ENCODE measurements around the gene E2F1.

E2F1 gene

DNA sequence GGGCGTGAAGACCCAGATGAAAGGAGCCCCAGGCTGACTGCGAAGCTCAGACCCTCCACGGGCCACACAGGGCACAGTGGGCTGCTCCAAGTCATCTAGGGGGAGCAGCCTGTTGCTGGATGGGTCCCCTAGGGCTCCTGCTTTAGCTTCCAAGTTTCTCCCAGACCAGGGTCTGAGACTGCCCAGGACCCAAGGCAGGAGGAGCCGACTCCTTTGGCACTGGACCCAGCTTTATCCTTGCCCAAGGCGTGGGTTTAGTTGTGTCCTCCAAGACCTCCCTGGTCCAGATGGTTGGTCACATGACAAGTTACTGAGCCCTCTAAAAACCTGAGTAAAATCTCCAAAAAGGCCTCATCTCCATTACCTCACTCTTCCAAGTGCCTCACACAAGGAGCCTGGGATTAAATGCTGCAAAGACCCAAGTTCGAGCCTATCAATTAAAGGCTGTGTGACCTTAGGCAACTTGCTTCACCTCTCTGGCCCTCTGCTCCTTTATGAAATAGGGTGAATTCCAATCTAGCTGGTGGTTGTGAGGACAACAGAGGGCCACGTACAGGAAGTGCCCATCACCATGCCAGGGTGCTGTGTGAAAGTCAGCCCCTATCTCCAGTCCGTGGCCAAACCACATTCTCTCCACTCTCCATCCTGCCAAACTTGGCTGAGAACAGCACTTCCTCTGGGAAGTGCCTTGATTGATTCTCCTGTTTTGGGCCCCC is 14.5 kb downstream of the E2F1 start:
- no peak for DNase-seq (ENCODE audit: low spot score)

DNA sequence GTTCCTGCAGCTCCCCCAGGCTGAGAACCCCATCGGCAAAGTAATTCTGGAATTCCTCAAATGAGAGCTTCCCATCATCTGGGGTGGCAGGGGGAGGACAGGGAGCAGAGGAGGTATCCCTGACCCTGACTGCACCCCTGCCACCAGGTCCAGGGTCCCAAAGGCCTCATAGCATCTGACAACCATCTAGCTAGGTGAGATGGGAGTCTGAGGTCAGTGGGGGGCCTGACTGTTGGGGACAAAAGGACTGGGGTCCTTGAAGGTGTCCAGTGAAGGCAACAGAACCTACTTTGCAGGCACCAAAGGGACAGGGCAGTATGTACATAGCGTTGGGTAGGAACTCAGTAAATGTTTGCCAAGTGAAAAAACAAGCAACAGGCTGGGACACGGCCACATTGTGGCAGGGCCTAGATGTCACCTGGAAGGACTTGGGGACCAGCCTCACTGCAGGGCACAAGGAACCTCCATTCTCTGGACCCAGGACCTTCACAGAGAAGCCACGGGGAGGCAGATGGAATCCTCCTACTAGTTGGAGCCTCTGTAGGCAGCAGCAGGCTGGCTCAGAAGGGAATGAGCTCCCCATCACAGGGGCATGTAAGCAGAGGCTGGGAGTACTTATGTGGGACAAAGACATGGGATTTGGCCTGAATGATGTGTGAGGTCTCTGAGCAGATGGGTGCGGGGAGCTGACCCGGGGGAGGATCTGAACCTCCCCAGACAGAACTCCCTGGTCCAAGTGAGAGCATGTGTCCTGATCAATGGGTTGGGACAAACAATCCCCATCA is 15.3 kb downstream of the E2F1 start:
- no peak for DNase-seq (ENCODE audit: low spot score)

DNA sequence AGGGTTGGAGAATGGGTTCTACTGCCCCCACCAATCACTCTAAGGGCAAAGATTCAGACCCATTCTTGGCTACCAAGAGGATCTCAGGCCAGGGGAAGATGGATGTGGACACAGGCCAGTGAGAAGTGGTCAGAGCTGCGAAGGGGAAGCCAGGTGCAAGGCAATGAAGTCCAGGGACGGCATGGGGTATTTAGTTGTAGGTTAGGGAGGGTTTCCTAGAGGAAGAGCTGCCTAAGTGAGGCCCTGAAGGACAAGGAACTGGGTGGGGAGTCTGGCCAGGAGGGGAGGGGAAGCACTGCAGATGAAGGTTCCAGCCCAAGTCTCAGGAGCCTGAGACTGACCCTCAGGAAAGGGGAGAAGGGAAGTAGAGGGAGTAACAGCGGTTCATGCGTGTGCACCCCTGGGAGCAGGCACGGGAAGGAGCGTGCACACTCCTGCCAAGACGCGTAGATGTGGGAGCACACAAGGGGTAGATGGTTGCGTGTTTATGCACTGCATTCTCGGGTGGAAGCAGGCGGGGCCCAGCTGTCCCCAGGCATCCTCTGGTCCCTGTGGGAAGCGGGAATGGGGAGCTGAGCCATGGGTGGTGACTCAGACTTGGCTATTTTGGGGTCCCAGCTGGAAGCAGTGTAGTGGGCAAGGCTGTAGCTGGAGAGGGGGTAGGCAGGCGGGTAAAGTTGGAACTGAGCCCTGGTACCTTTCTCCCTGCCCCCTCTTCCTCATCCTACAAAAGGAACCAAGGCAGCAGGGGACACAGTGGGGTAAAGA is 16.1 kb downstream of the E2F1 start:
- DNase-seq (ENCODE audit: low spot score) = no peak

DNA sequence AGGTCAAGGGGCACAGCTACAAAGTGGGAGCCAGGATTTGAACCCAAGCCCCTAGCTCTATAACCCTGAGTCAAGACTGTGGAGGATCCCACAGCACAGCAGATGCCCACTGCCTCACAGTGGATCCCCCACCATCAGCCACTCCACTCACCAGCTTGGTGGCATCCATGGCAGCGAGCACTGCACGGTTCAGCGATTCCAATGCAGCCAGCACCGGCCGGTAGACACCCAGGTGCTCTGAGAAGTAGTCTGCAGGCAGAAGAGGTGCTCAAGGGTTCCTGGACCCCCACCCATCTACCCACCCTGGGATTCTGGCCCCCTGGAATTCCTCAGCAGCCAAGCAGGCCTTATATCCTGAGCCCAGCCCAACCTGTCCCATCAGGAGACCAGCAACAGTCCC is 17.0 kb downstream of the E2F1 start:
- DNase-seq (ENCODE audit: low spot score) = no peak

DNA sequence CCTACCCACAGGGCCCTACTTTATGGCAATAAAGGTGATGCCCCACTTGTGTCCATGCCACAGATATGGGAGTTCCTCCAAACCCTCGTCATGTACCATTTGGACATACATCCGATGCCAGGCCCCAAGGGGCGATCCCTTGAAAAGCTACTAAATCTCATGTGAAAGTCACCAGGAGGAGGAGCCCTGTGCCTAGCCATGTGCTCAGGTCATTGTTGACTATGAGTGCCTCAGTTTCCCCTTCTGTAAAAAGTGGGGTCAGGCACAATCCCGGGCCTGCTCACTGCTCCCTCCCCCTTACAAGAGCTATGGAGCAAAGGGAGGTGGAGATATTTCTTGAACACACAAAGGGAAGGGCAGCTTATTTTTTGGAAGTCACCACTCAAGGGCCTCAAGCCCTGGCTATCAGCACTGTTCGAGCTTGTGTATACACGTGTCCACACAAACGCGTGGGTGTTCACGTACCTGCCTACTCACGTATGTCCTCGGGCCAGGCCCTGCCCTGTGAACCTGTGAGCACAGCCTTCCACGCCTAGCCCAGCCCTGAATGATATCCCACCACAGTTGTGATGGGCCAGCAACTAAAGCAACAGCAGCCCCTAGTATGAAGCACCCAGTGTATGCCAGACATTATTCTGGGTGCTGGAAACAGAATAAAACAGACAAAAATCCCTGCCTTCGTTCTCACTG is 17.6 kb downstream of the E2F1 start:
- no peak for DNase-seq (ENCODE audit: low spot score)

DNA sequence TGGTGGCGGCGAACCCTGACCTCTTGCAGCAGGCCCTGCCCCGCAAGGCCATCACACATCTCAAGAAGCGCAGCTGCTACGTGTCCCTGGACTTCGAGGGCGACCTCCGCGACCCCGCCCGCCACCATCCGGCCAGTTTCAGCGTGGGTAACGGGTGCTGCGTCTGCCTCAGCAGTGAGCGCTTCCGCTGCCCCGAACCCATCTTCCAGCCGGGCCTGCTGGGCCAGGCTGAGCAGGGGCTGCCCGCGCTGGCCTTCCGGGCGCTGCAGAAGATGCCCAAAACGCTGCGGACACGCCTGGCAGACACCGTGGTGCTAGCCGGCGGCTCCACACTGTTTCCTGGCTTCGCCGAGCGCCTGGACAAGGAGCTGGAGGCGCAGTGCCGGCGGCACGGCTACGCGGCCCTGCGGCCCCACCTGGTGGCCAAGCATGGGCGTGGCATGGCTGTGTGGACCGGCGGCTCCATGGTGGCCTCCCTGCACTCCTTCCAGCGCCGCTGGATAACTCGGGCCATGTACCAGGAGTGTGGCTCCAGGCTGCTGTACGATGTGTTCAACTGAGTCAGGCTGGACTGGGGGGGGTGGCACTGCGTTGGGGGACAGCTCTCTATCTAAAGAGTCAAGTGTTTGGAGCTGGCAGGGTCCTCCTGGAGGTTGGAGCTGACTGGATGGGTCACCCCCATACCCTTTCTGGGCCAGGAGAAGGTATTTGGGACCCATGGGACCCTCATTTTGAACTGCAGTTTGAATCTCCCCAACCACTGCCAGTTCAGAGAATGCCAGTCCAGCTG is 18.3 kb downstream of the E2F1 start:
- peak; percentile 84 for DNase-seq (ENCODE audit: low spot score)

DNA sequence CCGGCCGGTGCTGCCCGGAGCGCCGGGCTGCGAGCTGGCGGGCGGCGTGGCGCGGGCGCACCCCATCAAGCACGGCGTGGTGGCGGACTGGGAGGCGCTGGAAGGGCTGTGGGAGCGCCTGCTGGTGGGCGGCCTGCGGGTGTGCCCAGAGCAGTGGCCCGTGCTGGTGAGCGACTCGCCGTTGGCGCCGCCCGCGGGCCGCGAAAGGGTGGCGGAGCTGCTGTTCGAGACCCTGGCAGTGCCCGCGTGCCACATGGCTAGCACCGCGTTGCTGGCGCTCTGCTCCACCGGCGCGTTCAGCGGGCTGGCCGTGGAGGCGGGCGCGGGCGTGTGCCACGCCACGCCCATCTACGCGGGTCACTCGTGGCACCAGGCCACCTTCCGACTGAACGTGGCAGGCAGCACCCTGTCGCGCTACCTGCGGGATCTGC is 18.9 kb downstream of the E2F1 start:
- DNase-seq (ENCODE audit: low spot score) = peak; percentile 62

DNA sequence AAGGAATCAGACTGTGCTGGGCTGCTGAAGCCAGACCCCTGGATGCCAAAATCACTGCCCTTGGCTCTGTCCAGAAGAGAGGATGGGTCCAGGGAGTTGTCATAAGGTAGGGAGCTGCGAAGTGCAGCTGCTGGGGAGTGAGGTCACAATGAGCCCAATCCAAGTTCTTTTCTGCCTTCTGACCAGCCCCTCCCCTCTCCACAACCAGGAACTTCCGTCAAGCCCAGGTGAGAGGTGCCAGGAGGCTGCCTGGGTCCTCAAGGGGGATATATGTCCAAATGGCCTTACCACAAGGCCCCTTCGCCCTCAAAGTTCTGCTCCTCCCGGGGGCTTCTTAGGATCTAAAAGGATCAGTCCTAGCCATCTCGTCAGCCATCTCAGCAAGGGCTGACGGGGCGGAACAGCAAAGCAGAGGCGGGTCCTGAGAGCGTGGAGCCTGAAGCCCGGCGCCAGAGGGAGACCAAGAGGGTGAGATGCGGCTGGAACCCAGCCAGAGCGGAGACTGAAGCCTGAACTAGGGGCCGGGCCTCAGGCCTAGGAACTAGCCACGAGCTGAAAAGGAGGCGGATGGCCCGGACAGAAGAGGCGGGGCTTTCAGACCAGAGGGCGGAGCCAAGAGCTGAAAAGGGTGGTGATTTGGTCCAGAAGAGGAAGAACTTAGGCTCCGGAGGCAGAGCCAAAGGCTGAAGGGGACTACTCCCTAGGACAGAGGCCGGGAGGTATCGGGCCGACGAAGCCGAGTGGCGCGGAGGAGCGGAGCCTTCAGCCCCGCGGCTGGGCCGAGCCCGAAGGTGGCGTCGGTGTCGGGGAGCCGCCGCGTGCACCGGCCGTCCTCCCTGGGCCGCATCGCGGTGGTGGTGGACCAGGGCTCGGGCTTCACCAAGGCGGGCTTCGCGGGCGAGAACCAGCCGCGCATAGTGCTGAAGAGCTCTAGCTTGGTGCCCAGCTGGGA is 19.6 kb downstream of the E2F1 start, which contains the start of gene ACTL10:
TSS of gene ACTL10 (plus strand) at position 651 of the 952 bp plus-strand sequence. CDS start 555 bp downstream, outside the sequence.
- DNase-seq (ENCODE audit: low spot score) = peak; percentile 99

DNA sequence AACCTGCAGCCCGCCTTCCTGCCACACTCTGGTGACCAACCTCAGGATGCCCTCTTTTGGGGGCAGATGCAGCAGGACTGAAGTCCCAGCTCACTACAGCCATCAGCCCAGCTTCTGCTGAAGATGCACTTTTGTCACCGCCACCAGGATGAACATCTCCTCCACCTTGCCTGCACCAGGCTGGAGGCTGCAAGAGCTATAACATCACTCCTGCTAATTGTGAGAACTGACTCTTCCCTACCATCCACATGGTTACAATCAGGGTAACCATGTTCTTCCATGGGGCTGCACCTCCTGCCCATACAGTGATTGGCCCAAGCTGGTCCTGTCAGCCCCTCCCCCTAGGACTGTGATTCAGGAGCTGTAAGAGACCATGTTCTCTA is 21.4 kb downstream of the E2F1 start:
- DNase-seq (ENCODE audit: low spot score) = no peak

DNA sequence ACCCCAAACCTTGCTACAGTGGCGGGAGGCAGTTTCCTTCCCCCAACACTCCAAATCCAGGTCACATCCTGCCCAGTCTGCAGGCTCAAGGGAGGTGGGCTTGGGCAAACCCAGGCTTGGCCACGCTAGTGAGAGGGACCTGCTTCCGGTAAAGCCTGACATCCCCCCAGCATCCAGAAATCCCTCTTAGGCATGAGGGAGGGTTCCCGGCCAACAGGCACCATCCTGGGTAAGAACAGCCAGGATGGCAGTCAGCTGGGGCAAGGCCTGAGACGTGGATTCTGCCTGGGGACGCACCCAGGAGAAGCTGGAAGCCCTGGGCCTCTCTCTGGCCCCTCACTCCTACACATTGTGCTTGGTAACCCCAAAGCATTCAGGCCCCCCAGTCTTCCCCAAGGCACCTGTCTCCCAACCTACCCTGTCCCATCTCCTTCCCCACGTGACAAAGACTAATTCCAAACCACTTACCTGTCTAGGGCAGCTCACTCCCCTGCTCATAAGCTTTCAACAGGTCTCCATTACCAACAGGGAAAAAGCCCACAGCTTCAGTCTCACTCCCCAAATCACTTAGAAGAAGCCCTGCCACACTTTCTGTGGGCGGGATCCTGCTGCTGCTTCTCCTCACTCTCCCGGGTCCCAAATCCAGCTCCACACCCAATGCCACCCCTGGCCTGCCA is 22.0 kb downstream of the E2F1 start:
- DNase-seq (ENCODE audit: low spot score) = no peak

DNA sequence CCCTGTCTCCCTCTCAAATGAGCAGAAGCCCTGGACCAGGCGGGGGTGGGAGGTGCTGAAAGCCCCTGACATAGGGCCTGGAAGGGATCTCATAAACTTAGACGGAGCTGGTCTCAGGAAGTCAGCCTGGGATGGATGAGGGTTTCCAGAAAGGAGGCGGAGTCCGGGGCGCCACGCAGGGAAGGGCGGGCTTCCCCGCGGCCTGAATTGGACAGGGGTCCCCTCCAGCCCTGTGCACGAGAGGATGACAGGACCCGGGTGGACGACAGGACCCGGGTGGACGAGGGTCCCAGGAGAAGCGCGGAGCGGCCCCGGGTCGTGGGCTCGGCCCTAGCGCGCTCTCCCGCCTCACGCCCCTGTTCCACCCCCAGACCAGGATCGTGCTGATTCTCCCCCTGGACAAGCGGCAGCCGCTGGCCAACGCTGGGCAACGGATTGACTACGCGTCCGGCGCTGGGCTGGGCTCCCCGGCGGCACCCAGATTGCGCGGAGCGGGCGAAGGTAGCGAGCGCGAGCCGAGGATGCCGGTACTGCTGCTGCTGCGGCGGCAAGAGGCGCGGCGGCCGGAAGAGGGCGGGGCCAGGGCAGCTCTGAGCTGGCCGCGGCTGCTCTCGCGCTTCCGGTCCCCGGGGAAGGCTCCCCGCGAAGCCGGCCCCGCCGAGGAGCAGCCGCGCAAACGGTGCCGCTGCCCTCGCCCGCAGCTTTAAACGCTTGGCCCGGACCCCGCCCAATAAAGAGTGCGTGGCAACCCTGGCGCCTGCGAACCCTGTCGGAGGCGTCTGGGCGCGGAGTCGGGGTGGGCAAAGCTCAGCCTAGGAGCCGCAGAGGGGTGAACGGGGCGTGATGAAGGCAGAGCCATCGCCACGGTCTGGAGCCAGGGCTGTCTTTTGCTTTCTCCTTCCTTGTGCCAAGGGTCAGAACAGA is 22.8 kb downstream of the E2F1 start:
- peak; percentile 80 for DNase-seq (ENCODE audit: low spot score)

DNA sequence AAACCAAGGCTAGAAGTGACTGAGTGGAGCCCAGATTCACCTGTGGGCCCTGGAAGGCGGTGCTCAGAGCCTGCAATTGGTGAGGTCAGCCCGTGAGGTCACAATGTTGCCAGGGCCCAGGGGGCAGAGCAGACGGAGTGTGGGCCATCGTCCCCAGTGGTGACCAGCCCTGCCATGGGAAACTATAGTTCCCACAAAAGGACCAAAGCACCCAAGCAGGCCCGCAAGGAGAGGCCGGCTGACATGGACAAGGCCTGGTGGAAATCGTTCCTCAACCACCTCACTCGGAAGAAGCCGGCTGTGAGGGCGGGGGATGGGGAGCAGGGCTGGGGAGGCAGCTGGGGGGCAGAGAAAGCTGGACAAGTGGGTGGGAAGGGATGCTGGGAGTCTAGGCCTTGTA is 24.0 kb downstream of the E2F1 start, which contains the start of gene C20orf144:
TSS of gene C20orf144 (plus strand) at position 156 of the 400 bp plus-strand sequence. CDS start at position 175, 19 bp downstream.
- DNase-seq (ENCODE audit: low spot score) = no peak

DNA sequence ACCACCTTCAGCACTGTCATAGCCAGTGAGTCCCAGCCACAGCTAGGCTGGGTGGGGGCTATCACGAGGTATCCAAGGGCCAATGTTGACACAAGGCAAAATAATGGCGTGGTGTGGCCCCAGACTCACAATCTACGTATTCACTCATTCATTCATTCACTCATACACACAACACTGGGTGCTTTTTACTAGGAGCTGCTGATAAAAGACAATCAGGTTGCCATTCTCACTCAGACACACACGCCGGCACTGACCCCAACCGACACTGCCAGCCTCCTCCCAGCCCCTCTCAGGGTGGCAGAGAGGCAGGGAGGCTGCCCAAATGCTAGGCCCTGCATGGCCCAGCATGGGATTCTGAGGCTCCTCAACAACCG is 25.5 kb downstream of the E2F1 start:
- no peak for DNase-seq (ENCODE audit: low spot score)

DNA sequence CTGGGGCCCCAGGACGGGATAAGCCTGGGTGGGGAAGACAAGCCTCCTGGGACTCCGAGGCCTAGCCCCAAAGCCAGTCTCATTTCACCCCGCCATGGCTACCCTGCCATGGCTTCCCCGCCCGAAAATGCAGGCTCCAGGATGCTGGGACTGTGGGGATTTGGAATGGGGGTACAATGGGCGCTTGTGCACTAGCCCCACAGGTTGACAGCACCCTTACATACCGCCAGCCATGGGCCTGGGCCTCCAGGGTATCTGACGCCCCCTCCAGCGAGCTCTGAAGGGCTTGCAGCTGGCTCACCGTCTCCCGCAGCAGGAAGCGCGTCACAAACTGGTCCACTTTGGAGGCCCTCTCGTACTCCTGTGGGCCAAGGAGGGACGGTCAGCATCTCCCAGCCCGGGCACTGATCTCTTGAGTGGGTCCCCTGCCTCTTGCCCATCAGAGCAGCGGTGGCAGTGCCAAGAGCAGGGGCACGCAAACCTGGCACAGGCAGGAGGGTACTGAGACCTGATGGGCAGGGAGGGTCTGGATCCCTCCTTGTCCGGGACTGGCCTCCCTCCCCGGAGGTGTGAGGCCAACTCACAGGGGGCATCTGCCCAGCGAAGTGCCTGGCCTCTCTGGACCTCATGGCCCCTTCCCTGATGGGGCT is 26.0 kb downstream of the E2F1 start:
- DNase-seq (ENCODE audit: low spot score) = no peak

DNA sequence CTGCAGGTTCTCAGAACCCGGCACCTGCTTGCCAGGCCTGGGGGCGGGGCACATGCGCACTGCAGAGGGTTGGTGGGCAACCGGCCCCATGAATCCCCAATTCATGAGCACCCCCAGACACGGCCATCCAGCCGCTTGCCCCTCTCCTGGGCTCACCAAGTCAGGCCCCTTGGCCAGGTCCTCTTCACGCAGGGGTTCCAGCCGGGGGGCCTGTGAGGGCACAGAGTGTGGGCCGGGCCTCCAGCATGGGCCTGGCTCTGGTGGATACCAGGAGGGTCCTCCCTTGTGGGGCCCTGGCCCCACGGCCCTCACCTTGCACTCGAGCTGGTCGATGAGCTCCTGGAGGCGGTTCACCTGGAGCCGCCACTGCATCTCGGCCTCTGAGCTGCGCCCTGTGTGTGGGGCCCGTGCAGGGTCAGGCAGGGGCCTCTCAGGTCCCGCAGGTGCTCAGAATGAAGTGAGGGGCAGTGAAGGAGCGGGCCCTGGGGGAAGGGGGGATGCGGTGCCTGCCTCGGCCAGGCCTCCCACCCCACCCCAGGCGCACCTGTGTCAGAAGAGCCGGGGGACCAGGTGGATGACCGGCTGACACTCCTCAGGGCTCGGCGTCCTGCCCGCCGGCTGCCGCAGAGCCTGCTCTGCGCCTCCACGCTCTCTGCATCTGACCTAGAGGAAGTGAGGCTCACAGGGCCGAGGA is 26.7 kb downstream of the E2F1 start:
- DNase-seq (ENCODE audit: low spot score) = no peak

DNA sequence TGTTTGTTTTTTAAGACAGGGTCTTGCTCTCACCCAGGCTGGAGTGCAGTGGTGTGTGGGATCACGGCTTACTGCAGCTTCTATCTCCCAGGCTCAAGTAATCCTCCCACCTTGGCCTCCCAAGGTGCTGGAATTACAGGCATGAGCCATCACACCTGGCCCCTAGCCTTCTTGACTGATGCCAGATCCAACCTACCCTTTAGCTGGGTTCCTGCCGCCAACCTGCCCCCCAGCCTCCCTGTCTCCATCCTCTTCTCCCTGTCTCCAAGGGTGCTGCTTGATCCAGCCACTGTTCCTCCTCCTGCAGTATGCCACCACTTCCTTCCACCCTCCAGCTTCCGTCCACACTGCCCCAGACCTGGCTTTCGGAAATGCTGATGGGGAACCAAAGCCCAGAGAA is 27.3 kb downstream of the E2F1 start:
- no peak for DNase-seq (ENCODE audit: low spot score)

DNA sequence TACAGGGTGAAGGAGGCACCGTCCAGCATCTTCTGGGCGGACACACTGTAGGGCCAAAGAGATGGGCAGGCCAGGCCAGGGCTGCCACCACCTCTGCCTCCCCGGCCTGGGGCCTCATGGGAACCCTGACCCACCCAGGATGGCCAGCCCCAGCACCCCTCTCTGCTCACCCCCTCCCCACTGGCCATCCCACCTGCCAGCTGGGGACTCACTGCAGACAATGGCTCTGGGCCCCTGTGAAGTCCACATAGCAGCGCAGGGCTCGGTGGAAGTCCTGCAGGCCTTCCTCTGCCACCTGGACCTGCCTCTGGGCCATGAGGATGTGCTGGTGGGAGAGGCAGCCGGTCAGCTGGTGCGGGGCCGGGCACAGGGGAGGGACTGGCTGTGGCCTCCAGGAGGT is 27.7 kb downstream of the E2F1 start:
- no peak for DNase-seq (ENCODE audit: low spot score)
